ENCODE data around the gene AQP1. TPM values are rescaled to one million over a fixed set of nuclear protein-coding genes. Genes with fewer than 3 reads are reported as not detected.

AQP1 gene
- total RNA-seq, 2 experiments from 2014 or later, result not detected

DNA sequence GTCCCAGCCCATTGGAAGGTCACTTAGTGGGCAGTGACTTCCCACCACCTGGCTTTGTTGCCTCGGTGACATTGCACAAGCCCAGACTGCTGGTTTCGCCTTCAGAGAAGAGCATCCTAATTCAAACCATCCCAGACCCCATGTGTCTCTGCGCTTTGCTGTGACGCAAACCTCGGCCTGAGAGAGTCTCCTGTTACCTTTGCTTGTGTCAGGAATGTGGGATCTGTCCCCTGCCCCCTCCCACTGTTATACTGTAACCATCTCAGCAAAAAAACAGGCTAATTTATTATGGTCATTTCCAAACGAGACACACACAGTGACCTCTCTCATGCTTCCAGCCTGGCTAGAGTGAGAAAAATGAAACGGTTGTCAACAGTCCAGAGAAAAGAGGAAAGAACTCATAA, 25.0 kb upstream of the AQP1 start:
- intact Hi-C loops (cut with micrococcal nuclease; ENCODE audit: unreplicated experiment), result no loop called here
- CTCF ChIA-PET (ENCODE audit: unreplicated experiment), result no interaction called here
- TF ChIP-seq EZH2phosphoT487 (IDR thresholded peaks at IDR 0.05; ENCODE audit: borderline replicate concordance, low read depth, low read length), result no peak
- TF ChIP-seq, protein P1, sequence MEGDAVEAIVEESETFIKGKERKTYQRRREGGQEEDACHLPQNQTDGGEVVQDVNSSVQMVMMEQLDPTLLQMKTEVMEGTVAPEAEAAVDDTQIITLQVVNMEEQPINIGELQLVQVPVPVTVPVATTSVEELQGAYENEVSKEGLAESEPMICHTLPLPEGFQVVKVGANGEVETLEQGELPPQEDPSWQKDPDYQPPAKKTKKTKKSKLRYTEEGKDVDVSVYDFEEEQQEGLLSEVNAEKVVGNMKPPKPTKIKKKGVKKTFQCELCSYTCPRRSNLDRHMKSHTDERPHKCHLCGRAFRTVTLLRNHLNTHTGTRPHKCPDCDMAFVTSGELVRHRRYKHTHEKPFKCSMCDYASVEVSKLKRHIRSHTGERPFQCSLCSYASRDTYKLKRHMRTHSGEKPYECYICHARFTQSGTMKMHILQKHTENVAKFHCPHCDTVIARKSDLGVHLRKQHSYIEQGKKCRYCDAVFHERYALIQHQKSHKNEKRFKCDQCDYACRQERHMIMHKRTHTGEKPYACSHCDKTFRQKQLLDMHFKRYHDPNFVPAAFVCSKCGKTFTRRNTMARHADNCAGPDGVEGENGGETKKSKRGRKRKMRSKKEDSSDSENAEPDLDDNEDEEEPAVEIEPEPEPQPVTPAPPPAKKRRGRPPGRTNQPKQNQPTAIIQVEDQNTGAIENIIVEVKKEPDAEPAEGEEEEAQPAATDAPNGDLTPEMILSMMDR (conservative IDR thresholded peaks at IDR 0.05; ENCODE audit: low read length), result no peak

DNA sequence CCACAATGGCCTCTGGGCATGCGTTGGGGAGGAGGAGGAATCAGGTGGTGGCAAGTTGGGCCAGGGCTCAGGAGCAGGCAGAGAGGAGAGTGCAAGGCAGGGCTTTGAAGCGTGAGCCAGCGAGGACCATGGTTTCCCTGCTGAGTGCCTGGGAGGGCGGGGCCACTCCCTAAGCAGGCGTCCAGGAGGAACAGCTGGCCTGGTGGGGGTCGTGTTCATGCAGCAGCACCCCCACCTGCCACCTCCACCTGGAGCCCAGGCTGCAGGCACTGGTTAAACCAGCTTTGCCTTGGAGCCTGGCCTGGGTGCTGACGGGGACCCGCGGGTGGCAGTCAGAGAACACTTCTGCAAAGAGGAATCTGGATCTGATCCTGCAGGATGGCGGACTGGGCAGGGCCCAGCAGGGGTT, 24.2 kb upstream of the AQP1 start:
- no peaks in the 10 kb centered on the region for H3K9me3 ChIP-seq (ENCODE audit: low read length)
- no peak for DNase-seq (ENCODE audit: low spot score)
- ChIA-PET POLR2A (interaction anchor here (0.6 to 1.6 kb wide), 2 partner anchors 11 to 1110 kb away, joined by 3 to 4 read pairs; no protein-coding TSS in a partner anchor), CTCF (ENCODE audit: unreplicated experiment) (no interaction called here)
- no peak overlapping the region for H3K27ac ChIP-seq (ENCODE audit: low read depth, low read length, poor library complexity, severe bottlenecking)
- H3K4me2 ChIP-seq (ENCODE audit: low read length), result no peak overlapping the region
- H4K20me1 ChIP-seq (ENCODE audit: insufficient read depth, low read length), result no peaks in the 10 kb centered on the region
- H3K4me1 ChIP-seq (ENCODE audit: insufficient read depth, low read length, poor library complexity, severe bottlenecking), result peaks cover 10% of the 10 kb centered on the region
- no peaks in the 10 kb centered on the region for H3K9me2 ChIP-seq (ENCODE audit: insufficient read depth, low read length)
- intact Hi-C loops (cut with micrococcal nuclease; ENCODE audit: unreplicated experiment), result no loop called here
- H3K36me3 ChIP-seq (ENCODE audit: insufficient read depth, low read length), result no peaks in the 10 kb centered on the region
- no peak overlapping the region for H2AFZ ChIP-seq (ENCODE audit: low read length)
- no peak for TF ChIP-seq EZH2phosphoT487 (IDR thresholded peaks at IDR 0.05; ENCODE audit: borderline replicate concordance, low read depth, low read length)
- TF ChIP-seq, protein P1 (conservative IDR thresholded peaks at IDR 0.05; ENCODE audit: low read length), result no peak
- no TSS peak for BruUV-seq (replicated peaks)
- no peaks in the 10 kb centered on the region for H3K79me2 ChIP-seq (ENCODE audit: insufficient read depth, low read depth, low read length)
- no peak overlapping the region for H3K4me3 ChIP-seq (ENCODE audit: low read depth, low read length, poor library complexity, severe bottlenecking)

More for the DNA sequence above, 25.0 kb upstream of the AQP1 start:
- no peaks in the 10 kb centered on the region for H3K9me3 ChIP-seq (ENCODE audit: low read length)
- H3K4me1 ChIP-seq (ENCODE audit: insufficient read depth, low read length, poor library complexity, severe bottlenecking), result peaks cover 10% of the 10 kb centered on the region
- H4K20me1 ChIP-seq (ENCODE audit: insufficient read depth, low read length), result no peaks in the 10 kb centered on the region
- no TSS peak for BruUV-seq (replicated peaks)
- no peak overlapping the region for H2AFZ ChIP-seq (ENCODE audit: low read length)
- H3K36me3 ChIP-seq (ENCODE audit: insufficient read depth, low read length), result no peaks in the 10 kb centered on the region
- H3K27ac ChIP-seq (ENCODE audit: low read depth, low read length, poor library complexity, severe bottlenecking), result no peak overlapping the region
- no peak overlapping the region for H3K4me3 ChIP-seq (ENCODE audit: low read depth, low read length, poor library complexity, severe bottlenecking)
- H3K79me2 ChIP-seq (ENCODE audit: insufficient read depth, low read depth, low read length), result no peaks in the 10 kb centered on the region
- POLR2A ChIA-PET, result interaction anchor here (1.6 kb wide), 1 partner anchor 12 kb away, joined by 4 read pairs; no protein-coding TSS in a partner anchor
- no peaks in the 10 kb centered on the region for H3K9me2 ChIP-seq (ENCODE audit: insufficient read depth, low read length)
- H3K4me2 ChIP-seq (ENCODE audit: low read length), result no peak overlapping the region
- no peak for DNase-seq (ENCODE audit: low spot score)

DNA sequence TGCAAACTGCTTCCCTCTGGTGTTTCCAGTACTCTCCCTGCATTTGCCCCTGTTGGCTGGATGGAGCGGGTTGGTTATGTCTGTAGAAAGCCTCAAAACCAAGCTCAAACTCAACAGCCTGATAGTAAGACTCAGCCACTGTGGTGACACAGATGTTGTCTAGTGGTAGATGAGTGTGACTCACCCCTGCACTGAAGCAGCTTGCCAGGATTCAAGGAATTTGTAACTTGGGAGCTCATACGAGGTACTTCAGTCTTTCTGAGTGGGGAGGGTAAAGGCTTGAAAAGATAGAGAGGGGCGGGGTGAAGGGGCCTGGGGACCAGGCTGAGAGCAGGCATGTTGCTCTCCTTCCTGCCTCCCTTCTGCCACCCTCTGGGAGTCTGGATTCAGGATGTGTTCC, 22.9 kb upstream of the AQP1 start:
- POLR2A ChIA-PET, result interaction anchor here (1.0 kb wide), 1 partner anchor 90 kb away, joined by 3 read pairs; no protein-coding TSS in a partner anchor
- intact Hi-C loops (cut with micrococcal nuclease; ENCODE audit: unreplicated experiment), result no loop called here

More for the DNA sequence above, 22.9 kb upstream of the AQP1 start:
- H3K36me3 ChIP-seq (ENCODE audit: insufficient read depth, low read length), result no peaks in the 10 kb centered on the region
- H2AFZ ChIP-seq (ENCODE audit: low read length), result no peak overlapping the region
- H3K27ac ChIP-seq (ENCODE audit: low read depth, low read length, poor library complexity, severe bottlenecking), result no peak overlapping the region
- BruUV-seq (replicated peaks), result no TSS peak
- peaks cover 10% of the 10 kb centered on the region for H3K4me1 ChIP-seq (ENCODE audit: insufficient read depth, low read length, poor library complexity, severe bottlenecking)
- no peak for DNase-seq (ENCODE audit: low spot score)
- H3K9me2 ChIP-seq (ENCODE audit: insufficient read depth, low read length), result no peaks in the 10 kb centered on the region
- TF ChIP-seq, protein P1 (conservative IDR thresholded peaks at IDR 0.05; ENCODE audit: low read length), result no peak
- no peaks in the 10 kb centered on the region for H4K20me1 ChIP-seq (ENCODE audit: insufficient read depth, low read length)
- no peak overlapping the region for H3K4me3 ChIP-seq (ENCODE audit: low read depth, low read length, poor library complexity, severe bottlenecking)
- H3K79me2 ChIP-seq (ENCODE audit: insufficient read depth, low read depth, low read length), result no peaks in the 10 kb centered on the region
- H3K4me2 ChIP-seq (ENCODE audit: low read length), result no peak overlapping the region
- CTCF ChIA-PET (ENCODE audit: unreplicated experiment), result interaction anchor here (0.6 kb wide), 1 partner anchor 162 kb away, joined by 4 read pairs; no protein-coding TSS in a partner anchor
- H3K9me3 ChIP-seq (ENCODE audit: low read length), result no peaks in the 10 kb centered on the region

Data from OCI-LY7 (cell line).